HG02852 (cell line): Measurements from ENCODE around the gene LRMDA.

ENCODE experiments used
- ATAC-seq: cut with Tn5 transposase; IDR thresholded peaks from one replicate; pipeline ENCODE4 v1.9.1; 2021; ENCODE audit warnings: mild to moderate bottlenecking, moderate library complexity; ENCODE audit not compliant: unreplicated experiment

The LRMDA gene

DNA sequence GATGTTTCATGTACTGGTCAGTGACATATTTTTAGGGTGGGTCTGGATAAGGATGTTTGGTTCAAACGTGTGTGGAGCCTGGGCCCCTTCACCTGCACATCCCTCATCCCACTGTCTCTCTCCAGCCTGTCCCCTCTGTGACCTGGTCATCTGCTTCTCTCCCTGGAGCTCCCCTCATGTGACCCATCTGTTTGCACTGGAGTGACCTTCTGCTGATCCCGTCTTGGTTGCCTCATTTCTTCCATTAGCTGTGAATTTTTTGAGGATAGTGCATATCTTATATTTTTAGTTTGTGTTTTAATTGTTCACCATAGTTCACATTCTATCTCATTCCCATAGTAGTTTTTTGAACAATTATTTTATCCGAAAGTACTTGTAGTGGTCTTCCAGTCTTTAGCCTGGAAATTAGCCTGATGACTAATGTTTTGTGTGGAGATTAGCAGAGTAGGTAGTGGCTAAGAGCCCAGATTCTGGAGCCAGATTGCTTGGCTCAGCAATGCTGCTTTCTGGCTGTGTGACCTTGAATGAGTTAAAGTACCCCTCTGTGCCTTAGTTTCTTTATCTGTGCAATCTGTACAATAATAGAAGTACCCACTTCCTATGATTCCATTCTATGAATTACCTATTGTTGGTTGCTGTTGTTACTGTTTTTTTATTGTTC is 224.5 kb downstream of the LRMDA start:
- no peak for ATAC-seq

- ATAC-seq: no peak
Measured at GRCh38 chr10:75657351-75657750, 225.9 kb downstream of the LRMDA start.

DNA sequence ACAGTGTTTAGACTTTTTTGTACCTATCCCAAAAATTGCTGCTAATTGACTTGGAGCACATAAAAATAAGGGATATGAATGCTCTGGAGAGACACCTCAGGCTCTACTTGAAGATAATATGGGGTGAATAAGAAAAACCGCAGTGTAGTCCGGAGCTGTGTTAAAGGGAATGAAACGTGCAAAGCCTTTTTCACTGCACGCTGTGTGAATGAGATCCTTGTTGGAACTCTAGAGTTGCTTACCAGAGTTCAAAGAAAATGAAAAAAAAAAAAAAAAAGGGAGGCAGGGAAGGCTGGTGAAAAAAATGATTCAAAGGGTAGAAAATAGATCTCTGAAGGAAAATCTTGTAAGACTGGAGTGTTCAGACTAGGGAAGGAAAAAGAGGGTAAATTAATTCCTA is 226.6 kb downstream of the LRMDA start:
- ATAC-seq: no peak

DNA sequence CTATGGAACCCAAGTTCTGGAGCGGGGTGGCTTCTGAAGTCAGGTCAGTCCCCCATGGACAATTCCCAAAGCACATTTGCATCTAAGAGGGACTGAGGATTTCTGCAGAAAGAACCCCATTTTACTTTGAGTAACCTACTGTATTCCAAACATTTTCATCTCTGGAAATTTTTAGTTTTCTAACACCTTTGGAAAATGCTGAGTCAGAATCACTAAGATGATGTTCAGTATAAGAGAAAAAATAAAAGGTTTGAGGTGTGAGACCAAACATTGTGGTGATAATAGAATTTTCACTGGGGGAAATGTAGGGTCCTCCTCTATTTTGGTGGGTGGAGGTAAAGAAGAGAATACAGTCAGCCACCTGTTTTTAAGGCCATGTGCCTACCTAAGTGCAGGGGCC is 227.1 kb downstream of the LRMDA start:
- ATAC-seq: no peak

- no peak for ATAC-seq
Measured at GRCh38 chr10:75658915-75659314, 227.5 kb downstream of the LRMDA start.

- ATAC-seq: no peak
Measured at GRCh38 chr10:75660823-75661222, 229.4 kb downstream of the LRMDA start.

DNA sequence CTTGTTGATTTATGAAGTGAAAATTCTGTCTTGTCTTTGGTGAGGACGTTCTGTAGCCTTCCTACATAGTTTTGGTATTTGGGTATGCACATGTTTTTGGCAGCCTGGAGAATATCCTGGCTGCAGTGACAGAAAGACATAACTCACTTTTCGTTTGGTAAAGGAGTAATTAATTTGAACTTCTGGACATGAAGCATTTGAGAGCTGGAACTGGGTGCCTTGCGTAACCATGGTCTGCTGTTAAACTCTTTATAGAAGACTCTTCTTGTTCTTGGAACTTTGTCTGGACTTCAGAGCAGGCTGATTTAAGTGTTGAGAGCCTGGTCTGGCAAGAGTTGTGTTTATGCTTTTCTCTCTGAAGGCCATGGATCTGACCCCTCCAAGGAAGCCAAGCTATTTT is 231.3 kb downstream of the LRMDA start:
- ATAC-seq: no peak

DNA sequence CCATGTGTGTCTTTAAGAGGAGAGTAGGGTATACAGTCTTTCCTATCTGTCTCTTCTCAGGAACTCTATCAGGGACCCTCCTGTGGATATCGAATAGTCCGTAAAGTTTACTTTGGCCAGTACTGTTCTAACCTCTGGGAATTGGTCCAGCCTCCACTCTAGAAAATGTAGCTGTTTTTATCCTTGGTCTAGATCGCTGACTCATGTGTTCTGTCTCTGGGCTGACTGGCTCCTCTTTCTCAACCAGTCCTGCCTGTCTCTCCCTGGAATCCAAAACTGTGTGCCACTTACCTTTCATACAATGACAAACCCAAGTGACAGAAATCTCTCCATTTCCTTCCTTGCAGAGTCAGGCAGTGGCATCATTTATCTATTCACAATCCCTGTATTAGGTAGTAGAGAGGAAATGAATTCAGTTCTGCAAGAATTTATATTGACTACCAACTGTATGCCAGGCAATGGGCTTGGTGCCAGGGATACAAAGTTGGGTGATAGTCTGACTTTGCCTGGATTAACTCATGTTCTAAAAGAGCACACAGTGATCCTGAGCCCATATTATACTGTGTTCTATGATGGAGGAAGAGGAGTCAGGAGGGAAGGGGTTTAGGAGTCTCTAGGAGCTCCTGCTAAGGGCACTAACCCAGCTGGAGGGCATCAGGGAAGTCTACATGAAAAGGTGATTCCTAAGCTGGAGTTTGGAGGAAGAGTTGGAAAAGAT is 232.7 kb downstream of the LRMDA start:
- ATAC-seq: no peak

GRCh38 chr10:75664968-75665367 is 233.5 kb downstream of the LRMDA start:
- no peak for ATAC-seq

- no peak for ATAC-seq
Measured at GRCh38 chr10:75665707-75666106, 234.3 kb downstream of the LRMDA start.

- no peak for ATAC-seq
Measured at GRCh38 chr10:75672111-75672671, 240.8 kb downstream of the LRMDA start.

GRCh38 chr10:75672842-75673241 is 241.4 kb downstream of the LRMDA start:
- no peak for ATAC-seq

GRCh38 chr10:75677541-75677940 is 246.1 kb downstream of the LRMDA start:
- ATAC-seq: no peak

GRCh38 chr10:75678527-75678926 is 247.1 kb downstream of the LRMDA start:
- no peak for ATAC-seq

GRCh38 chr10:75679536-75679935 is 248.1 kb downstream of the LRMDA start:
- no peak for ATAC-seq

GRCh38 chr10:75681334-75681733 is 249.9 kb downstream of the LRMDA start:
- no peak for ATAC-seq

DNA sequence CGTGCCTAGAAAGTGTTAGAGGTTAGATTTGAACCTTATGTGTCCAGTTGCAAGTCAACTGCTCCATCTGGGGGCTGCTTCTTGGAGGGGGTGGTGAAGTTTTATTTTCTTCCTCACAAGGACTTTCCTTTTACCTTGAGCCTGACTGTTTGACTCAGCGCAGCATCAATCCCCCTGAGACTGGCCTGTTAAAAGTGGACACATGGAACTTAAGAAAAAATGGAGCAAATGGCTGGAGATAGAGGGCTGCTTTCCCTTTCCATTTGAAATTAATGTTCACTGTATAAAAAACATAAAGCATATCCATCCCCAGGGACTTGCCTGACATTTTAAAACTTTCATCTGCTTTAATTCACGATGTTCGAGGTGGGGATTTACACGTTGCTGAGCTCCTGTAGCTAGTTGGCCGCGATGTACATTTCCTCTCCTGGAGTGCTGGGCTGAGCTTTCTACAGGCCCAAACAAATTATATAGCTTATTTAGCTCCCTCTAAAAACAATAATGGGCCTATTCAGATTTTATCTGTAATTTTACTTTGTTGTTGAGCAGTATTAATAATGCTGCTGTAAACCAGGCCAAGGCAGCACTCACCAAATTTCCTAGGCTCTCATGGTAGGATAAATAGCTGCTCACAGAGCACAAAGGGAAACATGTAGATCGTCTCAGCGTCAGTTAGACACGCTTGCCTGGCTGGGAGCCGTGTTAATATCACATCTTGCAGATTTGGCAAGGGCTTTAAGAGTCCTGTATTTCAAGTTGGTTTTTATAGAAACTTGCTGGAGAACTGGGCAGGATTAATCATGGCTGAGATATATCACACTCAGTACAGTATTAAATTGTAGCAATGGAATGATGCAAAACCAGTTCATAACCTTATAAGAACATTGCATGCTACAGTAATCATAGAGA is 251.5 kb downstream of the LRMDA start:
- ATAC-seq: no peak

DNA sequence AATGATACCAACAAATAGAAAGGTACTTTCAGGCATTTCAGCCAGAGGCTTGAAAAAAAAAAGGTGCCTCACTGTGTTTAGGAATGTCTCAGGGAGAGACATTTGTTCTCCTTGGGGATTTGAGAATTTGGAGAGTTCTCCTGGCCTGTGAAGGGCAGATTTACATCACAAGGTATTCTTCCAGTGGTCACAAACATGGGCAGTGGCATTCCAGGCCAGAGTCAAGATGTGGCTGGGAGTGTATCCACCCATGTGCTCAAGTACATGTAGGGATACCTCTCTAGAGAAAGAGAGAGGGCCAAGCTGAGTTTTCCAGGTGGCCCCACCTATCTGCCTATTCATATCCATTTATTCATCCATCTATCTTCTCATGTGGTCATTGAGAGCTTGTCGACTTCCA is 253.8 kb downstream of the LRMDA start:
- no peak for ATAC-seq

- no peak for ATAC-seq
Measured at GRCh38 chr10:75688506-75689300, 257.3 kb downstream of the LRMDA start.

- no peak for ATAC-seq
Measured at GRCh38 chr10:75693489-75693888, 262.1 kb downstream of the LRMDA start.

DNA sequence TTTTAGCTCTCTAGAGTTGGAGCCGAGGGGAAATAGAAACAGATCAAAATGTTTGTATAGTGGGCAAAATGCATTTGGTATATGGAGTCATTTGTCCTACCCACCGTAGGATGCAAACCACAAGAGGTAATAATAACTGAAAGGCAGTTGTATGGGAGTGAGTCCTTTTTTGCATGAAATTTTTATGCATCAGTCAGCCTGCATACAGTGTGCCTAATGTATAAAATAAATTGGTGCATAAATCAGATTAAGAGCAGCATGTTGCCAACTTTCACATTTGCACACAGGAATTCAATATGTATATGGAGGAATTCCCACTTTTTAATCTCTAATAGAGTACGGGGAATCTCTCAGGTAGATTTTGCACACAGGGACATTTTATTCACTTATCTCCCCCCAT is 262.8 kb downstream of the LRMDA start:
- no peak for ATAC-seq
